GM18868 (cell line): ENCODE results near the gene USP3.
"Not testable (repeated sequence)": the region's sequence is repeated elsewhere in the genome, so short reads cannot be mapped to it uniquely, and the experiment has no call there.

Experiments
- ATAC-seq: cut with Tn5 transposase; IDR thresholded peaks from one replicate; pipeline ENCODE4 v1.9.1; 2021; ENCODE audit warnings: mild to moderate bottlenecking, moderate library complexity; ENCODE audit not compliant: unreplicated experiment

USP3 gene

GRCh38 chr15:63605036-63605435 lies 100.6 kb downstream of the USP3 start:
- no peak for ATAC-seq

- no peak for ATAC-seq
Observed at GRCh38 chr15:63605816-63606215, 101.4 kb downstream of the USP3 start.

- ATAC-seq = no peak
Observed at GRCh38 chr15:63606308-63606707, 101.9 kb downstream of the USP3 start.

DNA sequence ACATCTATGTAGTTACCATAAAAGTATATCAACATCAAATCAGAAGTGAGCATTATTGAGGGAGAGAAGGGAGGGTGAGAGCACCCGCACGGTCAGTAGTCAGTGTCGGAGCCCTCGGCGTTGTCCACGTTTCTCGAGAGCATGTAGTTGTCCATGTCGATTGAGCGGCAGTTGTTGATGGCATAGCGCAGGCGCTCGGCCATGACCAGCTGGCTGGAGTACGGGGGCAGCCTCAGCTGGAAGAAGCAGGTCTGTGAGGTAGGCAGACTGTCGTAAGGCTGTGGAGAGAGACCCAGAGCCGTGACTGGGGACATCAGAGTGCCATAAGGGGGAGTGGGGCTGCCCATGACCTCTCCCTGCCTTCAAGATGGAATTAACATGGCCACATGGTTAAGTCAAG lies 104.6 kb downstream of the USP3 start:
- no peak for ATAC-seq

DNA sequence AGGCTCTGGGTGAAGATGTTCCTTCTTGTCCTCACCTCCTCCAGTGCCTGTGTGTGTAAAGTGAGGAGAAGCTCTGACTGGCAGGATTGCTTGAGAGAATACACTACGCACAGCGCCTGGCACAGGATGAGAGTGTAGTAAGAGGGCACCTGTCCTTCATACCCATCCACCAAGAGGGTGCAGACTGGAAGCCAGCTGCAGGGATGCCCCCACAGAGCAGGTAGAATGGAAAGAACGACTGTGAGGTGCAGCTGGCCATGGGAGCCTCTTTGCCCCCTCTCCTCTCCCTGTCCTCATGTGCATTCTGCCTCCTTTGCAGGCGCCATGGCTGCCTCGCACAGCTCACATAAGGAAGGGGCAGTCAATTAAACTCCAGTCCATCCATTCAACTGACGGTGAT lies 105.1 kb downstream of the USP3 start:
- no peak for ATAC-seq

GRCh38 chr15:63610209-63610841 lies 105.9 kb downstream of the USP3 start:
- ATAC-seq = peak; percentile 82

GRCh38 chr15:63611177-63611576 lies 106.8 kb downstream of the USP3 start:
- no peak for ATAC-seq

DNA sequence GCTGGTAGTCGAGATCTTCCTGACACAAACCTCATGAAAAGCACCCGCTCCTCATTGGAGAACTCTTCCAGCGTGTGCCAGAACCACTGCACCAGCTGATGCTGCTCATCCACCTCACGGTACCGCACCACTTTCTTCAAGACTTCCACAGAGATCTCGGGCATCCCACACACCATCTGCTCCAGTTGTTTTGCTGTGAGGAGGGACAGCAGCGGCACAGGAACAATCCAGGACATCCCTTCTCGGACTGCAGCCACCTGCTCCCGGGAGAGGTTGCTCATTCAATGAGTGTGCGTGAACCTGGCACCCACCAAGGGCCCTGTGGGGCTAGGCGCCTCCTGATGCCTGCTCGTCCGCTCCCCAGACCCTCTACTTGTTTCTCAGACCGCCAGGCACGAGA lies 107.9 kb downstream of the USP3 start:
- ATAC-seq = no peak

DNA sequence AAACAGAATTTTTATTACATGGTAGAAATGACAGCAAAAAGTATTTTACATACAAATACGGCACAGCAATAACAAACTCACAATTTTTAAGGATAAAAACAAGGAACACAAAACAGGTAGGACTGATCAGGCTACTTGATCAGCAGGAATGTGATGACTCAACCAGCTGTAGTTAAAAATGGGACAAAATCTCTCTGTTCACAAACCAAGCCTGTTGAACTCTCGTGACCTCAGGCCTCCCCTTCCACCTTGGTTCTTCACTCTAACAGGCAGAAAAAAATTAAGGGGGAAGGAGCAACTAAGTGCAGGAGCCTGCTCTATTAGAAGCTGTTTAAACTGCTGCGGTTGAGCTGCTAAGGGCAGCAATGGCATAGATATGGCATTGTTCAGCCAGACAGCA lies 111.5 kb downstream of the USP3 start:
- no peak for ATAC-seq

DNA sequence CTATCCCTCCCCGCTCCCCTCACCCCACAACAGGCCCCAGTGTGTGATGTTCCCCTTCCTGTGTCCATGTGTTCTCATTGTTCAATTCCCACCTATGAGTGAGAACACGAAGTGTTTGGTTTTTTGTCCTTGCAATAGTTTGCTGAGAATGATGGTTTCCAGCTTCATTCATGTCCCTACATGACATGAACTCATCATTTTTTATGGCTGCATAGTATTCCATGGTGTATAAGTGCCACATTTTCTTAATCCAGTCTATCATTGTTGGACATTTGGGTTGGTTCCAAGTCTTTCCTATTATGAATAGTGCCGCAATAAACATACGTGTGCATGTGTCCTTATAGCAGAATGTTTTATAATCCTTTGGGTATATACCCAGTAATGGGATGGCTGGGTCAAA lies 112.8 kb downstream of the USP3 start:
- ATAC-seq = not testable (repeated sequence)

- not testable (repeated sequence) for ATAC-seq
Observed at GRCh38 chr15:63617627-63618026, 113.2 kb downstream of the USP3 start.

DNA sequence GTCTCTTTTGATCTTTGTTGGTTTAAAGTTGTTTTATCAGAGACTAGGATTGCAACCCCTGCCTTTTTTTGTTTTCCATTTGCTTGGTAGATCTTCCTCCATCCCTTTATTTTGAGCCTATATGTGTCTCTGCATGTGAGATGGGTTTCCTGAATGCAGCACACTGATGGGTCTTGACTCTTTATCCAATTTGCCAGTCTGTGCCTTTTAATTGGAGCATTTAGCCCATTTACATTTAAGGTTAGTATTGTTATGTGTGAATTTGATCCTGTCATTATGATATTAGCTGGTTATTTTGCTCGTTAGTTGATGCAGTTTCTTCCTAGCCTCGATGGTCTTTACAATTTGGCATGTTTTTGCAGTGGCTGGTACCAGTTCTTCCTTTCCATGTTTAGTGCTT lies 116.4 kb downstream of the USP3 start:
- not testable (repeated sequence) for ATAC-seq

DNA sequence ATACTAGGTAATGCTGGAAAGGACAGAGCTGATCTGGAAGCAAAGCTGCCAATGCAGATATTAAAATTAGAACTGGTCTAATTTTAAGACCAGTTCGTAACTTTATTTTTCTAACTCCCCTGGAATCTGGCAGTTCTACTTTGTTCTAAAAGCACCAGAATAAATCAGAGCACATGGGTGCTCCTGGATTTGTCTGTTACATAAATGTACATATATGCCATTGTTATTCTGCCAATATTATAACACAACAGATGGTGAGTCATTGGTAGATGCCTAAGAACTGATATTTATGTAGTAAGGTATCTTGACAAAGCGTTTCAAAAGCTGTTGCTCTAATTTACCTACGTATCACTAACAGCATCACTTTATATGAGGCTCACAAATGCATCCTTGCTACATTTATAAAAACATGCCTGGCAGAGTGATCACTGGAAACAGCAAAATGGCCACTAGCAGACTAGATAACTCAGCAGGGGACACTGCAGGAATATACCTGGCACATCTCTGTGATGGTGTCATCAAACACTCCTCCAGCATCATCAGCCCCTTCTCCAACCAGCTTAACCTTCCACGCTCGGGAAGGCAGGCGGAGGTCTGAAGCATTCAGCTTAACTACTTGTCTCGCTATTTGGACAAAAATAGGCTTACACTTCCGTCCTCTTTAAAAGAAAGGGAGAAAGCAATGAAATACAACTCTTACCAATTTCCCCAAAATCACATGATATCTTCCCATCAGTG lies 119.0 kb downstream of the USP3 start:
- ATAC-seq = no peak

- ATAC-seq = peak; percentile 81
Observed at GRCh38 chr15:63626955-63627354, 122.6 kb downstream of the USP3 start.

DNA sequence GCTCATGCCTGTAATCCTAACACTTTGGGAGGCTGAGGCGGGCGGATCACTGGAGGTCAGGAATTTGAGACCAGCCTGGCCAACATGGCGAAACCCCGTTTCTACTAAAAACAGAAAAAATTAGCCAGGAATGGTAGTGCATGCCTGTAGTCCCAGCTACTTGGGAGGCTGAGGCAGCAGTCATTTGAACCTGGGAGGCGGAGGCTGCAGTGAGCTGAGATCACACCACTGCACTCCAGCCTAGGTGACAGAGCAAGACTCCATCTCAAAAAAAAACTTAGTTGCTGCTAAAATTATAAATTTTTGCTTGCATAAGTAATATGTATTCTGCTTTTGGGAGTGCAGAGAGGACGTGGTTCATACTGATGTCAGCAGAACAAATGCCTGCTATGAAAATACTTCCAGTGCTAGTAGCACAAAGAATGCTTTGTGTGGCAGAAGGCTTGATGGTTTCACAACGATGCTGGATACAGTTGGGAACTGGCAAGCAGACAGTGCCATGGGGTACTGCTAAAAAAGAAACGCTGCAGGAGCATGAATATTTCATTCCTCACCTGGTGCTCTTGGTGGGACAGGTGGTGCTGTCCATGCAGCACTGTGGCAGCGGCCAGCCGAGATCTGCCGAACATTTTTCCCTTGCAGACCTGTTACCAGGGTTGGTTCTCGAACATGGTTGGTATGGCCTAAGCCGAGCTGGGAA lies 123.9 kb downstream of the USP3 start:
- ATAC-seq = no peak

- ATAC-seq = no peak
Observed at GRCh38 chr15:63630036-63630751, 125.8 kb downstream of the USP3 start.

GRCh38 chr15:63633312-63633711 lies 128.9 kb downstream of the USP3 start:
- no peak for ATAC-seq

DNA sequence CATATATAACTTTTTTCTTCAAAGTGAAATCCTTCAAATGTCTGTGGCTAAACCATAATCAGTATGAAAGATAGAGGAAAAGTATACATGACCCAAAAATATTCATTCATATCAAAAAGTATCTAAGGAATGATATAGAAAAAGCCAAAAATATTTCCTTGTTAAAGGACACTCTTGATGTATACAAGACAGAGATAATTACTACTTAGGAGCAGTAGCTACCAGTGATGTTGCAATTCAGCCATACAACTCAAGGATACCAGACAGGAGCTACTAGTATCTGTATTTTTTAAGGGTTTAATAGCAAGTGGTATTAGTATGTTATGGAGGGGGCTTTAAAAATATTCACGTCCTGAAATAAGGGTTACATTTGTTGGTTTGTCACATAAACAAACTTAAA lies 129.8 kb downstream of the USP3 start:
- no peak for ATAC-seq

DNA sequence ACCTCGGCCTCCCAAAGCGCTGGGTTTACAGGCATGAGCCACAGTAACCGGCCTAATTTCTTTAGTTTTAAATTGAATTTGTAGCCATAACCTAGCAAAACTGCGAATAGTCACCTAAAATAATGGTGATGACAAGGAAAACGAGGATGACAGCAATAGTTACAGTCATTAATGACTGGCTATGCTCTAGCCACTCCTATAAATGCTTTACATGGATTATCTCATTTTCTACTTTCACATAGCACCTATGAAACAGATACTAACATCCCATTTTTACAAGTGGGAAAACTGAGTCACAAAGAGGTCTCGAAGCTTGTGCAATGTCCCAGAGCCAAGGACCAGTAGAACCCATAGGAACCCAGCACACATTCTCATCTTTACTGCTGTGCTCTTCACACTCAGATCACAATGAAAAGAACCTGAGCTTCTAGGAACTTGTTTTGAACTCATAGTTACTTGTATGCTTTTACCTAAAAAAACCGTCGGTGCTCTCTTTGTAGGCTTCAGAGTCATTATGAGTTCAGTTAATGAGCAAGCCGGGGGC lies 132.2 kb downstream of the USP3 start:
- no peak for ATAC-seq

DNA sequence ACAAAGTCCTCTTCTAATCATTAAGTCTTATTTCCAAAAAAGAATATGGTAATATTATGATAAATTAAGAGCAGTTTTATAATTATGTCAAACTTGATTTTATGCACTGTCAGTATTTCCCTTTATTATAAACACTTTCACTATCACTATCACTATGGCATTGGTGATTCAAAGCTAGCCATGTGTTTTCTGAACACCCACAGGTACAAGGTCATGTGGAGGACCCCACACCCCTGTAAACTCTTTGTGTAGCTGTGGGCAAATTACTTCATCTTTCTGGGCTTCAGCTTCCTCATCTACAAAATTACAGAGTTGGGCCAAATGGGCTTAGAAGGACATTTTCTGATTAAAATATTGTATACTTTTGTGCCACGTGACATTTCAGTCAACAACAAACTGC lies 134.4 kb downstream of the USP3 start:
- ATAC-seq = no peak

DNA sequence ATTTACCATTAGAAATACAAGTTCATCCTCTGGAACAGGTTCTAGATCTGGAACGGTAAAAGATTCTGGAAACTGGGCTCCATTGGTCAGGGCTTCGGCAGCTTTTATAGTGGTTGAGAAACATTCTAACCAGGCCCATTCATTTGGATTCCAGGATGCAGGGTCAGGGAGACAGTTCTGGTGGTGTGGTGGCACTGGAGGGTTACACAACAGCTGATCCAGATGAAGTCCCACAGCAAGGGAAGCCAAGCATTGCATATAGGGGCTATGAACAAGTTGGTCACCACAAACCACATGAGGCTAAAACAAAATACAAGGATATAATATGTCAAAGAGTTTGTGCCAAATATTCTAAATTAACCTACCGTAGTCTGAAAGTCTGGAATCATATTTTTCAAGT lies 135.8 kb downstream of the USP3 start:
- no peak for ATAC-seq
